GM10266 (cell line): ENCODE data around the gene TNRC6C.

Experiments used
- DNase-seq: peaks from one replicate; pipeline ENCODE4 v3.0.0; 2012; ENCODE audit errors: extremely low spot score
- TF ChIP-seq, protein P1 (sequence below): IDR thresholded peaks from 2 replicates; pipeline ENCODE4 v1.5.1; 2012; ENCODE audit warnings: mild to moderate bottlenecking, low read depth; ENCODE audit not compliant: control insufficient read depth, insufficient read depth; ENCODE audit errors: missing control alignments

Gene TNRC6C

GRCh38 chr17:77925831-77926543 lies 32.5 kb upstream of the TNRC6C start:
- DNase-seq = no peak
- TF ChIP-seq, protein P1, sequence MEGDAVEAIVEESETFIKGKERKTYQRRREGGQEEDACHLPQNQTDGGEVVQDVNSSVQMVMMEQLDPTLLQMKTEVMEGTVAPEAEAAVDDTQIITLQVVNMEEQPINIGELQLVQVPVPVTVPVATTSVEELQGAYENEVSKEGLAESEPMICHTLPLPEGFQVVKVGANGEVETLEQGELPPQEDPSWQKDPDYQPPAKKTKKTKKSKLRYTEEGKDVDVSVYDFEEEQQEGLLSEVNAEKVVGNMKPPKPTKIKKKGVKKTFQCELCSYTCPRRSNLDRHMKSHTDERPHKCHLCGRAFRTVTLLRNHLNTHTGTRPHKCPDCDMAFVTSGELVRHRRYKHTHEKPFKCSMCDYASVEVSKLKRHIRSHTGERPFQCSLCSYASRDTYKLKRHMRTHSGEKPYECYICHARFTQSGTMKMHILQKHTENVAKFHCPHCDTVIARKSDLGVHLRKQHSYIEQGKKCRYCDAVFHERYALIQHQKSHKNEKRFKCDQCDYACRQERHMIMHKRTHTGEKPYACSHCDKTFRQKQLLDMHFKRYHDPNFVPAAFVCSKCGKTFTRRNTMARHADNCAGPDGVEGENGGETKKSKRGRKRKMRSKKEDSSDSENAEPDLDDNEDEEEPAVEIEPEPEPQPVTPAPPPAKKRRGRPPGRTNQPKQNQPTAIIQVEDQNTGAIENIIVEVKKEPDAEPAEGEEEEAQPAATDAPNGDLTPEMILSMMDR = no peak

- DNase-seq = no peak
- TF ChIP-seq, protein P1 = no peak
Measured at GRCh38 chr17:77926981-77927380, 31.5 kb upstream of the TNRC6C start.

DNA sequence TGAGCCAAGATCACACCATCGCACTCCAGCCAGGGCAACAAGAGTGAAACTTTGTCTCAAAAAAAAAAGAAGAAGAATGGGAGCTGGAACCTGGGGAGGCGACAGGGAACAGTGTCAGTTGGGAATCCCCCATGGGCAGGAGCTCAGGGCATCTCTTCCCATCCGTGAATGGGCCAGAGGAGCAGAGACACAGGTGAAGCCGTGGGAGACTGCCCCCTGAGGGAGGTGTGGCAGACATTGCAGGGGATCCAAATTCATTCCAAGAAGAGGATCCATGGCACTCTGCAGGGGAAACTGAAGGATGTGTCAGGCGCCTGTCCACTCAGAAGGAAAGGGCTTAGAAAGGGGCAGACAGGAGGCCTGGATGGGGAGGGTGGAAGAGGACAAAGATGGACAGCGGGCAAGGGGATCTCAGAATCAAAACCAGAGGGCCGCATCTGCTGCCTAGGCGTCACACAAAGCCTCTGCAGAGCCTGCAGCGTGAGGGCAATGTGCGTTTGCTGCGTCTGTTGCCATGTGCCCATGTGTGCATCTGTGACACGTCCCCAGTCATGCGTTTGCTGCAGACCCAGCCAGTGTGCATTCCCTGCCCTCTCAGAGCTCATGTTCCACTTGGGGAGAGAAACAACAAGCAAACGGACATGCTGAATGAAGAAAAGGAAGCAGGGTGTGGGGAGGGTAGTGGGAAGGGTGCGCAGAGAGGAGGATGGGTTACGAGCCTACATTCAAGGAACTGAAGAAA lies 30.6 kb upstream of the TNRC6C start:
- no peak for DNase-seq
- TF ChIP-seq, protein P1 = no peak

GRCh38 chr17:77928519-77929179 lies 29.9 kb upstream of the TNRC6C start:
- TF ChIP-seq, protein P1 = no peak
- no peak for DNase-seq

DNA sequence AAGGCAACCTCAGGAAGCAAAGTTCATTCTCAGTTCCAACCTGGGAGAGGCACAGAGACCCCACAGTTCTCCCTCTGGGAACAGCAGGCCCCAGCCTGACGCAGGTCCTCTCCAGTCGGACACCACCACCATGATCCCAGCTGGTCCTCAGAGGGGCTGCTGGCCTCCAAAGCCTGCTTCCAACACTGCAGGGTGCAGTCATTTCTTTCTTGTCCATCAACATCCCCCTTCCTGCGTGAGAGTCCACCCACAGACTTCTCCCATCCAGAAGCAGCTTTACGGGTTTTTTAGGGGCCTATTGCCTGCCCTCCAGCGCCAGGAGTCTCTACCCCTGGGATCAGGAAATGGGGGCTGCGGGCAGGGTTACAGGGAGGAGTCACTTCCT lies 29.3 kb upstream of the TNRC6C start:
- DNase-seq = no peak
- TF ChIP-seq, protein P1 = no peak

DNA sequence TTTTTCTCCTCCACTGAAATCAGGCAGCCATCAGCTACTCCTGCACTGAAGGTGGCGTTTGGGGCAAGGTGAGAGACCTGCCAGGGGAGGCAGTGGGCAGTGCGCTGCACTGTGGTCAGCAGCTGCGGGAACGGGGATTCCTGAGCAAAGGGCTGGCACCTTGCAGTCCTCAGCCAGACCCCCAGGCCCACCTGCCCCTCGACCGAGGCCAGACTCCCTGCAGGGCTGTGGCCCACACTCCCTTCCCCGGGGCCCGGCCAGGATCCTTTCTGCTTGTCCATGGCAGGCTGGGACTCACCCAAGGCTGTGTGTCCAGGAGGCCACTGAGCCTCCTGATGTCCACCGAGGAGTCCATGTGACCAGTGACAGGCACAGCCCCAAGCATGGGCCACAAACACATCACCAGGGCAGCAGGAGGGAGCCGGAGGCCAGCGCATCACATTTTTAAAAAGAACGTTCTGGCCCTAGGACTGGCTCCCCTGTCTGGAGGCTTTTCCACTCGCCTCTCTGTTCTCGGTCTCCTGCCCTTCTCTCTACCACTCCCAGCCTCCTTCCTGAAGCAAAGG lies 28.5 kb upstream of the TNRC6C start:
- DNase-seq = no peak
- TF ChIP-seq, protein P1 = no peak
